Activated T-helper 17 cell treated with anti-CD3 and anti-CD28 coated beads, Interleukin-2, amount 50 U/mL, for 72 hours (primary cell): ENCODE measurements around the gene ADCY3. TPM values are rescaled to one million over a fixed set of nuclear protein-coding genes. Genes with fewer than 3 reads are reported as not detected.
"Not testable (repeated sequence)": the region's sequence is repeated elsewhere in the genome, so short reads cannot be mapped to it uniquely, and the experiment has no call there.

Source experiments
- ATAC-seq: fragments of 150-1000 bp; cut with Tn5 transposase; replicated peaks from 2 replicates; pipeline ENCODE4 v1.10.0; 2021; ENCODE audit warnings: mild to moderate bottlenecking, moderate library complexity
- H3K27ac Mint-ChIP-seq: one replicate; pipeline ENCODE4 v1.8.0; 2022; ENCODE audit warnings: mixed read lengths
- H3K27me3 Mint-ChIP-seq: one replicate; pipeline ENCODE4 v1.8.0; 2022; ENCODE audit warnings: mixed read lengths
- H3K36me3 Mint-ChIP-seq: one replicate; pipeline ENCODE4 v1.8.0; 2022; ENCODE audit warnings: low read depth, mild to moderate bottlenecking, mixed read lengths
- H3K4me1 Mint-ChIP-seq: one replicate; pipeline ENCODE4 v1.8.0; 2022; ENCODE audit warnings: mixed read lengths
- H3K4me3 Mint-ChIP-seq: one replicate; pipeline ENCODE4 v1.8.0; 2022; ENCODE audit warnings: mild to moderate bottlenecking, mixed read lengths
- H3K9me3 Mint-ChIP-seq: one replicate; pipeline ENCODE4 v1.8.0; 2022; ENCODE audit warnings: mixed read lengths
- total RNA-seq, 2 donors: library from RNA; stranded (reverse); gene quantifications; one replicate each; pipeline ENCODE4 v1.2.3, GENCODE V29; 2022

Gene ADCY3
- total RNA-seq, 2 donors from 2014 or later, result 43.8 to 102 TPM

DNA sequence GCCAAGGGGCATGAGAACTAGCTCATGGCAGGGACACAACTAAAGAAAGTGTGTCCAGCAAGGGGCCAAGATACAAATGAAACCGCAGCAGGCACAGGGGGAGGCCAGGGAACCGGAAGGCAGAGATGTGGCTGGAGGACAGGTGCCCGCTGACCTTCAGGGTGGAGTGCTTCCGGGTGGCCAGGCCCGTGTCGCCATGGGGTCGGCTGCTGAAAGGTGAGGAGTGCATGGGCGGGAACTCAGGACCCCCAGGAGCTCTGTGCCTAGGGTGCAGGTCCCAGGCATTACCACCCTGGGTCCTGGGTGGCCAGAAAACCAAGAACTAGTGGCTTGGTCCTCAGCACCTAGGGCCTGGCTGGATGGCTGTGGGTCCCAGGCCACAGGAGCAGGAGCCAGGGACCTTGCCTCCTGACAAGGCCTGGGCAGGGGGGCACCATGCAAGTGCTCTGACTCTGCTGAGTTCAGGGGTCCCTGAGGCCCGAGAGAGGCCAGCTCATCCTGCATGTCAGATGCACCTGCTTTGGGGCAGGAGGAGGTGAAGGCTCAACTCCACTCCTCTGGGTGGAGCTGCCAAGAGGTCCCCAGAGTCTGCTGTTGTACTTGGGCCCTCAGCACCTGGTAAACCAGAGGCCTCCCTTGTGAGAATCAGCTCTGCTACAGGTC is 75.9 kb downstream of the ADCY3 start:
- Mint-ChIP-seq H3K4me1 (peaks cover 5% of the 10 kb centered on the region), H3K9me3 (no peaks in the 10 kb centered on the region), H3K27me3 (no peaks in the 10 kb centered on the region), H3K27ac (no peak overlapping the region), H3K4me3 (no peak overlapping the region), H3K36me3 (peaks cover 7% of the 10 kb centered on the region)
- no peak for ATAC-seq

DNA sequence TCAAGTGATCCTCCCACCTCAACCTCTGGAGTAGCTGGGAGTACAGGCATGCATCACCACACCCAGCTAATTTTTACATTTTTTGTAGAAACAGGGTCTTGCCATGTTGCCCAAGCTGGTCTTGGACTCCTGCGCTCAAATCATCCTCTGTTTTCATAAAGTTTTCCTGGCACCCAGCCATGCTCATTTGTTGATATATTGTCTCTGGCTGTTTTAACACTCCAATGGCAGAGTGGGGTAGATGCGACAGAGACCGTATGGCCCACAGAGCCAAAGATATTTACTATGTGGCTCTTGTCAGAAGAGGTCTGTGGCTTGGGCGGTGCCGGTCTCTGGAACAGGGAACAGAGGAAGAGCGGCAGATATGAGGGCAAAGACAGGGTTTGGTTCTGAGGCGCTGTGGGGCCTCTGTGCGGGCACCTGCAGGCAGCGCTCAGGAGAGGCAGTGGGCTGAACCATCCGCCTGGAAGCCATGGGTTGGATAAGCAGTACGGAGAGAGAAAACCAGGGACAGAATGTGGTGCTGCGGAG is 76.6 kb downstream of the ADCY3 start:
- peaks cover 15% of the 10 kb centered on the region for H3K36me3 Mint-ChIP-seq
- H3K4me1 Mint-ChIP-seq, result peaks cover 5% of the 10 kb centered on the region
- ATAC-seq, result no peak
- H3K27me3 Mint-ChIP-seq, result no peaks in the 10 kb centered on the region
- H3K9me3 Mint-ChIP-seq, result no peaks in the 10 kb centered on the region
- H3K27ac Mint-ChIP-seq, result no peak overlapping the region
- H3K4me3 Mint-ChIP-seq, result no peak overlapping the region

DNA sequence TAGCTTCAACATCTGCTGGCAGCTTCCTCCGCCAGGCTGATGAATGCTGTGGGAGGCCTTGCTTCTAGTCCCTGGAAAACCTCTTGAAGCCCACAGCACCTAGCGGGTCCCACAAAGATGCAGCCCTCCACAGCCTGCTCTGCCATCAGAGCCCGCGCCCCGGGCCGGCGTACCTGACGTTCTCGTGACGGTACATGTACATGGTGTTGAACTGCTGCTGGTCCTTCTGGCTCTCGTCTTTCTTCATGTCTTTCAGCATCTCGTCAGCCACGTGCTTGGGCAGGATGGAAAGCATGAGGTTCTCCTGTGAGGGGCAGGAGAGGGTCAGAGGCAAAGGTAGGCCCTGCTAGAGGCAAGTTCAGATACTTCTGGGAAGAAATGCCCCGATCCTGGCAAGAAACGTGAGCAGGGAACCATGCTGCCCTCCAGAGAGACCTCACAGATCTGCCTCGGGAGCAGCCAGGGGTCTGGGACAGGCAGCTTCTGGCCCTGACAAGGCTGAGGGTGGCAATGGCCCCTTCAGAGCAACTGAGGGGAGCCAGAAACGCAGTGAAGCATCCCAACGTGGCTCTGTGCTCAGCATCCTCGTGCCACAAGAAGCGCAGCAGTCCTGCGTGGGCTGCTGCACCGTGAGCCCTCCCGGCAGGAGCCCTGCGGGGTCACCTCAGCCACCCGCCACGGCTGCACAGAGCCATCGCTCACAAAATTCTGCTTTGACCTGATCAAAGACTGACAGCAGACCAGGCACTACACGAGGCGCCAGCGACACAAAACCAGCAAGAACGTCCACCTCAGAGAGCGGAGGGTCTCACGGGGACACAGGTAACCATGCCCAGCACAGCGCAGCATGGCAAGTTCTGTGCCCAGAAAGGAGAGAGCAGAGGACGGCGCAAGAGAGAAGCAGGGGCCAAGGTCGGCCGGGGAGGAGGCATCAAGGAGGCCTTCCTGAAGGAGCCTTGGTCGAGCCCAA is 77.7 kb downstream of the ADCY3 start:
- no peak for ATAC-seq
- peaks cover 22% of the 10 kb centered on the region for H3K36me3 Mint-ChIP-seq
- no peak overlapping the region for H3K4me3 Mint-ChIP-seq
- H3K27ac Mint-ChIP-seq, result no peak overlapping the region
- H3K9me3 Mint-ChIP-seq, result no peaks in the 10 kb centered on the region
- peaks cover 5% of the 10 kb centered on the region for H3K4me1 Mint-ChIP-seq
- no peaks in the 10 kb centered on the region for H3K27me3 Mint-ChIP-seq

DNA sequence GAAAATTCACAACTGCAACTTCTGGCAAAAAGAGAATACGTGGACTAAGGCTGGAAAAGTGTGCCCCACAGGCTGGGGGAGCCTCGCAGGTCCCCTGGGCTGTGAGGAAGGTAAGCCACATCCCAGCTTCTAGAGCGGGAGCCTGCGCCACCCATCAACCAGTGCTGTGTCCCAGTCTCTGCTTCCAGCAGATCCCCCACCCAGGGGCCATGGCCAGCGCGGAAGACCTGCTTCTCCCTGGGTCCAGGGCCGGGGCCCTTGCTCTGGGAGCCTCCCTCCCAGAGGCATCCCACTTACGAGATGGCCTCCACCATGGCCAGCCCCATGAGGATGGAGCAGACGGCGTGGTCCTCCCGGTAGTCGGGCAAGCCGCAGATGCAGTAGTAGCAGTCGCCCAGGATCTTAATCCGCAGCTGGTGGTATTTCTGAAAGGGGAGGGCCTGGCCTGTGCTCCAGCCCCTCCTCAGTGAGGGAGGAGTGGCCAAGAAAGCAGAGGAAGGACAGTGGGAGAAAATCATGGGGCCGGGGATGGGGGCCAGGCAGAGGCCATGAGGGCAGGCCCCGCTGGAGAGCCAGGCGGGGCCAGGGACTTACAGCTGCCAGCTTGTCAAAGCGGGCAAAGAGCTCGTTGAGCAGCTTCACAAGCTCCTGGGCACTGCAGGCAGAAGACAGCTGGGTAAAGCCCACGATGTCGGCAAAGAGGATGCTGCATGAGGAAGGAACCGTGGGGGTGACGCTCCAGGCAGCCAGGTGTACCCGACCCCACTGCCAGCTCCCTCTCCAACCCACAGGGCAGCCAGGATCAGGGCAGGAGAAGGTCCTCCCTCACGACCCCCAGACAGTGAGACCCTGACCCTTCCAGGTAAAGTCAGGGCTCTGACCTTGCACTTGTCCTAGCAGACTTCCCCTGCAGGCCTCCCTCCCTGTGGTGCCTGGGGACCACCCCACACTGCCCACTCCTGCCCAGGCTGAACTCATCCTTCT is 78.8 kb downstream of the ADCY3 start:
- Mint-ChIP-seq H3K27ac (no peak overlapping the region), H3K9me3 (no peaks in the 10 kb centered on the region), H3K4me1 (peaks cover 5% of the 10 kb centered on the region), H3K36me3 (peaks cover 33% of the 10 kb centered on the region), H3K27me3 (no peaks in the 10 kb centered on the region), H3K4me3 (no peak overlapping the region)
- no peak for ATAC-seq

DNA sequence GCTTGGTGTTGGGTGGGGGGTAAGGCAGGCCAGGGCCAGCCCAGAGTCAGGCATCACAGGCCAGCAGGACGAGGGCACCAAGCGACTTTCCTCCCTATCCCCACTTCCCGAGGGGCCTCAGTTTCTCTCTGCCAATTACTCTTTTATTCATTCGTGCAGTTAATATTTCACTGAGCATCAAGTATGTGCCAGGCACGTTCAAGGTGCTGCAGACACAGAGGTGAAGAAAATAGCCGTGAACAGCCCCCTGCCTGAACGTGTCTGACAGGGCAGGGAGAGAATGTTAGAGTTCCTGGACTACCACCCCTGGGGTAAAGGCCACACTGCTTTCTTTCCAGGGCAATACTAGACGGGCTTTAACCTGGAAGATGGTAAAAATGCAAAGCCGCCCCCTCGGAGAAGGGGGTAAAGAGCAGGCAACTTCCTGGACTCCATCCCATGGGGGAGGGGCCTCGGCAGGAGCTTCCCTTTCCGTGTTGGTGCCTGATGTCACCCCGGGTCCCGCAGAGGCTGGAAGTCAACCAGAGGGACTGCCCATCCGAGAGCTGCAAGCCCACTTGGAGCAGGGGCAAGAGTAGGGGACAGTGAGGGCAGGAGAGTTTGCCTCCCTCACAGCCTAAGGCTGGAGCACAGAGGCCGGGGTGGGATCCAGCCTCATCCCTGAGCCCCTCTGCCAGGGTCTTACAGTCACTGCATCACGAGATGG is 79.7 kb downstream of the ADCY3 start:
- Mint-ChIP-seq H3K9me3 (no peaks in the 10 kb centered on the region), H3K27me3 (no peaks in the 10 kb centered on the region), H3K4me3 (no peak overlapping the region), H3K36me3 (peaks cover 42% of the 10 kb centered on the region), H3K4me1 (peaks cover 5% of the 10 kb centered on the region), H3K27ac (no peak overlapping the region)
- no peak for ATAC-seq

DNA sequence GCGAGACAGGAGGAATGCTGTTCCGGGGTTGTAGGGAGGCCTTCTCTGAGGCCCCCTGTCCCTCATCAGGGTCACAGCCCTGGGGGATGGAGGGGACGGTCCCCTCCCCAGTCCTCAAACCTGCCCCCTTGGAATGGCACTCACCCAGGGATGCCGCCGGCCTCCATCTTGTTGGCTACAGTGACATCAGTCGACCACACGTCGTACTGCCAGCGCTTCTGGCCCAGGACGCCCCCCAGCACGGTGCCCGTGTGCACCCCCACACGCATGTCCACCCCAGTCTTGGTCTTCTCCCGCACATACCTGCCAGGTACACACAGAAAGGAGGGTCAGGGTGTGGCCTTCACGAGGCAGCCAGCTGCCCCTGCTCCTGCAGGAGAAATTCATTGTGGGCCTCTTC is 80.3 kb downstream of the ADCY3 start:
- peaks cover 48% of the 10 kb centered on the region for H3K36me3 Mint-ChIP-seq
- ATAC-seq, result no peak
- H3K27me3 Mint-ChIP-seq, result no peaks in the 10 kb centered on the region
- no peak overlapping the region for H3K27ac Mint-ChIP-seq
- no peak overlapping the region for H3K4me3 Mint-ChIP-seq
- peaks cover 5% of the 10 kb centered on the region for H3K4me1 Mint-ChIP-seq
- no peaks in the 10 kb centered on the region for H3K9me3 Mint-ChIP-seq

DNA sequence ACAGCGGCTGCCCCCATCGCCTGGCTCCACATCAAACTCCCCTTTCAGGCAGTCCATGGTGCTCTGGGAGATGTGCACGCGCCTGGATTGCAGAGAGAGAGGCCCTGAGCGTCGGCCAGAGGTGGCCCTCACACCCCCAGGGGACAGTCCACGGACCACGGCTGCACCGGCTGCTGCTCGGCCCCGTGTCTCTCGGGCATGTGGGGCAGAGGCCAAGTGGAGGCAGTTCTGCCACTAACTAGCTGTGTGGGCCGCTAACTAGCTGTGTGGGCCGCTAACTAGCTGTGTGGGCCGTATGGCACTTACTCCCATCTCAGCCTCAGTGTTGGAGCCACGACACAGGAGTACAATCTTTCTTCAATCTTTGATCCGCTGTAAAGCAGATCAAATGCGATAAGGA is 81.5 kb downstream of the ADCY3 start:
- H3K27me3 Mint-ChIP-seq, result no peaks in the 10 kb centered on the region
- no peaks in the 10 kb centered on the region for H3K9me3 Mint-ChIP-seq
- no peak overlapping the region for H3K27ac Mint-ChIP-seq
- H3K4me3 Mint-ChIP-seq, result no peak overlapping the region
- no peak for ATAC-seq
- H3K4me1 Mint-ChIP-seq, result peaks cover 2% of the 10 kb centered on the region
- H3K36me3 Mint-ChIP-seq, result peaks cover 49% of the 10 kb centered on the region

DNA sequence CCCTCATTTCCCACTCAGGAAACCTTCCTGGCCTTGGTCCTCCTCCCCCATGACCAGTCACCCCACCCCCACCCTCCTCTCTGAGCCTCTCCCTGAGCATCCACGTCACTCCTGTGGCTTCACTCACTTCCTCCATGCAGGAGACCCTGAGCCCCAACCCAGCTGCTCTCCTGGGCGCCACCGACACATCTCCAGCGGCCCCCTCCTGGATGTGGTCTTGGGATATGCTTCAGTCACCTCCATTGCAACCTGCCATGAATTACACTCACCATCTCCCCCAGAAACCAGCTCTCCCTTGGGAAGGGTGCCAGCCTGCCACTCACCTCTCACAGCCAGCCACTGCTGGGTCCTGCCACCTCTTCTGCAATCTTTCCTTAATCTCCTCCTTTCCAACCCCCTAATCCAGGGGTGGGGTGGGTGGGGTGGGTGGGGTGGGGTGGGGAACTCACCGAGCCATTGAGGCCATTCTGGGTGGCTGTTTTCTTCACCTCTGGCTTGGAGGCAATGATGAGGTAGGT is 82.0 kb downstream of the ADCY3 start:
- H3K4me1 Mint-ChIP-seq, result no peaks in the 10 kb centered on the region
- no peak overlapping the region for H3K27ac Mint-ChIP-seq
- no peak for ATAC-seq

DNA sequence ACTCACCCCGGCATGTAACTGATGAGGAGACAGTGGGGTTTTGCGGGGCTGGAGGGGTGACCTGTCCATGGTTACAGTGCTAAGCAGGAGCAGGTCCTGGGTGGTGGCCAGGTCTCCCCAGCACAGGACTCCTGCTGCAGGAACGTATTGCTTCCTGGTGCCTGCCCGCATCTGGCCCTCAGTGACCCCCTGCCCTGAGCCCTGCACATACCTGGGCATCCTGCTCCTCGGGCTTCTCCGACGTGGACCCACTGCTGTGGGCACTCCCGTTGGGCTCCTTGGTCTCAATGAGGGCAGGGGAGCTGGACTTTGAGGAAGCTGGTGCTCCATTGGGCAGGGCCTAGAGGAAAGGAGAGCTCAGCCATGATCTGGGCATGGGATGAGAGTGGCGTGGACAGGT is 83.3 kb downstream of the ADCY3 start:
- H3K4me1 Mint-ChIP-seq, result no peaks in the 10 kb centered on the region
- no peaks in the 10 kb centered on the region for H3K9me3 Mint-ChIP-seq
- no peaks in the 10 kb centered on the region for H3K27me3 Mint-ChIP-seq
- H3K36me3 Mint-ChIP-seq, result peaks cover 46% of the 10 kb centered on the region
- H3K27ac Mint-ChIP-seq, result no peak overlapping the region
- H3K4me3 Mint-ChIP-seq, result no peak overlapping the region
- ATAC-seq, result no peak

More for the DNA sequence above, 82.0 kb downstream of the ADCY3 start:
- Mint-ChIP-seq H3K4me3 (no peak overlapping the region), H3K27me3 (no peaks in the 10 kb centered on the region), H3K9me3 (no peaks in the 10 kb centered on the region), H3K36me3 (peaks cover 46% of the 10 kb centered on the region)

DNA sequence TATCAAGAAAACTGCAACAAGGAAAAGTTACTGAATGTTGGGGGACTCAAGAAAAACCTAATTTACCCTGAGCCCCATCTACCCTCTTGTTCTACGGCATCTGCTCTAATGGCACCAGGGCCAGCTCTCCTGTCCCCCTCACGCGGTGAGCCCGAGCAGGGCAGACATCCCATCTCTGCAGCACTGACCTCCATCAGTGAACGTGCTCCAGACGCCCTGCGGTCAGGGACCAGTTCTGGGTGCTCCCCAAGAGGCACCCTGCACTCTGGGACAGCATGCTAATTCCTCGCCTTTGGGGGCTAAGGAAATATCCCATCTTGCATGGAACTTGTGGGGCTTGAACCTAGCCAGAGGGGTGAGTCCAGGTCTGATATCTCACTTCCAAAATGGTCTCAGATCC is 83.8 kb downstream of the ADCY3 start:
- ATAC-seq, result no peak
- H3K27me3 Mint-ChIP-seq, result no peaks in the 10 kb centered on the region

DNA sequence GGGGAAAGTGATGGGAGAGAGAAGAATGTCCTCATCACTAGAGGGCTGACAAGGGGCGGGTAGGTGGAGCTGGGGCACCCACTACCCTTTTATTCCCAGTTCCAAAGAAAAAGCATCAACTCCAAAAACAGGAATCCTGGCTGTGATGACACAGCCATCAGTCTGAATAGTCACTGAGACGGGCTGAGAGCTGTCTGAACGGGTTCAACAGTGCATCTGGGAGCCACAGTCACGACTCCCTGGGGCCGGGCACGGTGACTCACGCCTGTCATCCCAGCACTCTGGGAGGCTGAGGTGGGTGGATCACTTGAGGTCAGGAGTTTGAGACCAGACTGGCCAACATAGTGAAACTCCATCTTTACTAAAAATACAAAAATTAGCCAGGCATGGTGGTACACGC is 84.6 kb downstream of the ADCY3 start:
- H3K36me3 Mint-ChIP-seq, result peaks cover 46% of the 10 kb centered on the region
- not testable (repeated sequence) for H3K4me1 Mint-ChIP-seq, H3K27ac Mint-ChIP-seq, H3K4me3 Mint-ChIP-seq, H3K27me3 Mint-ChIP-seq, ATAC-seq, H3K9me3 Mint-ChIP-seq

More for the DNA sequence above, 83.8 kb downstream of the ADCY3 start:
- Mint-ChIP-seq H3K4me3 (no peak overlapping the region), H3K27ac (no peak overlapping the region), H3K36me3 (peaks cover 46% of the 10 kb centered on the region), H3K4me1 (no peaks in the 10 kb centered on the region), H3K9me3 (no peaks in the 10 kb centered on the region)

DNA sequence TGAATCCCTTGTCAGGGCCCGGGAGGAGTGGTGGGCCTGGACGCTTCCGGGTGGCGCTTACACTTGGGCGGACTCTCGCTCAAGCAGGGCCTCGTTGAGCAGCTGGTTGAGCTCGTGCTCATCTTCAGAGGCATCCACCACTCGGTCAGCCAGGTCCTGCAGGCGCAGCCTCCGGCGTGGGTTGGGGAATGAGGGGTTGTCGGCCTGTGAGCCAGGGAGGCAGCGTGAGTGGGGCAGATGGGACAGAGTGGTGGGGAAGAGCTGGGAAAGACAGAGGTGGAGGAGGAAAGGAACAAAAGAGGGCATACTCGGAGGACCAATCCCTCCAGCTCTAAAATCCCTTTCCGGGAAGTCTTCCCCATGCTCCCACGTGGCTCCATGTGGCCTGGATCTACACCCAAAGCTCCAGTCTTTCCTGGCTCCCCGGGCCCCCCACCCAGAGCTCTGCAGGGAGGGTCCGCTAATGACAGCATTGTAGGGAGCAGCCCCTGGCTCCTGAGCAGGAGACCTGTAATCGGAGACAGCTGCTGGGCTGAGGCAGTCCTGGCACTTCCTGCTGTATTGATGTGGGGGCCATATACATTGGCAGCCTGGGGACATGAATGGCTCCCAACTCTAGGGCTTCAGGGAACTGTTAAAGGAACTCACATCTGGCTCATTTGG is 85.2 kb downstream of the ADCY3 start:
- no peak for ATAC-seq
- no peak overlapping the region for H3K4me3 Mint-ChIP-seq
- H3K4me1 Mint-ChIP-seq, result no peaks in the 10 kb centered on the region
- H3K27ac Mint-ChIP-seq, result no peak overlapping the region
- H3K36me3 Mint-ChIP-seq, result peaks cover 46% of the 10 kb centered on the region
- no peaks in the 10 kb centered on the region for H3K9me3 Mint-ChIP-seq
- H3K27me3 Mint-ChIP-seq, result no peaks in the 10 kb centered on the region
